Prostate gland (tissue), 2 donors: ENCODE results near the gene DLG2. TPM values are rescaled to one million over a fixed set of nuclear protein-coding genes. Genes with fewer than 3 reads are reported as not detected.

Experiments used
- DNase-seq: peaks from one replicate; pipeline ENCODE4 v3.0.0-alpha.2; 2019; ENCODE audit warnings: low spot score
- H3K27ac ChIP-seq, 2 donors: fragments of 200-600 bp; sonication (generic); 2 replicates each; pipeline ENCODE4 v1.5.1; 2017 to 2019
- H3K27me3 ChIP-seq: fragments of 200-600 bp; sonication (generic); replicated peaks from 2 replicates; pipeline ENCODE4 v1.5.1; 2019; ENCODE audit not compliant: insufficient read depth
- H3K36me3 ChIP-seq, 2 donors: fragments of 200-600 bp; sonication (generic); 1 replicate in 1 of 2; 2 replicates in 1 of 2; pipeline versions ENCODE4 v1.5.1 to v1.8.1; 2017 to 2019
- H3K4me1 ChIP-seq: fragments of 200-600 bp; sonication (generic); replicated peaks from 2 replicates; pipeline ENCODE4 v1.5.1; 2019
- H3K4me3 ChIP-seq, 2 donors: fragments of 200-600 bp; sonication (generic); 2 replicates each; pipeline ENCODE4 v1.5.1; 2017 to 2019
- H3K9me3 ChIP-seq: fragments of 200-600 bp; sonication (generic); 2 replicates; pipeline ENCODE4 v1.5.1; 2017
- CTCF ChIP-seq, 4 experiments: fragments of 200-600 bp in 2 of 4; fragments of 450-650 bp in 2 of 4; sonication (generic) in 2 of 4; IDR thresholded peaks; 1 replicate in 3 of 4; 2 replicates in 1 of 4; pipeline ENCODE4 v1.5.1; 2016 to 2019; ENCODE audit warnings: antibody characterized with exemption in 4 of 4, mild to moderate bottlenecking in 2 of 4, moderate library complexity in 2 of 4
- POLR2A ChIP-seq: fragments of 450-650 bp; IDR thresholded peaks from one replicate; pipeline ENCODE4 v1.6.1; 2016; ENCODE audit warnings: antibody characterized with exemption, mild to moderate bottlenecking
- POLR2AphosphoS5 ChIP-seq: sonication (generic); formaldehyde crosslinking; IDR thresholded peaks from one replicate; pipeline ENCODE4 v1.6.1; 2017; ENCODE audit warnings: antibody characterized with exemption
- WGBS: methylation state at CpG from one replicate; pipeline ENCODE4 v1.1.5; 2018; 5-methylcytosine and 5-hydroxymethylcytosine counted together
- intact Hi-C: fragments of 100-400 bp; cut with DNase I; formaldehyde crosslinking; loops from one replicate; pipeline ENCODE4 v1.14.2; 2022
- total RNA-seq, 2 donors: library from RNA; depleted of rRNA; stranded (reverse); fragments of >200 nt; gene quantifications; one replicate each; pipeline ENCODE4 v1.1.0, GENCODE V29; 2016

DLG2 gene
- total RNA-seq, 2 donors from 2014 or later: 9.8 to 16.2 TPM

- H3K9me3 ChIP-seq: no peaks in the 10 kb centered on the region
- H3K27me3 ChIP-seq: no peaks in the 10 kb centered on the region
- H3K4me1 ChIP-seq: no peaks in the 10 kb centered on the region
- H3K27ac ChIP-seq: no peak overlapping the region
- no peak for DNase-seq
- no peak overlapping the region for H3K4me3 ChIP-seq
- H3K36me3 ChIP-seq: no peaks in the 10 kb centered on the region
- TF ChIP-seq POLR2A (no peak), CTCF (IDR thresholded peaks at IDR 0.05) (no peak), POLR2AphosphoS5 (no peak)
- intact Hi-C loops: no loop called here
- WGBS: 79% methylated on average over 1 of the region's 1 CpG
These were observed 51.8 kb downstream of the DLG2 start for GRCh38 chr11:85575388-85575787.

- intact Hi-C loops: no loop called here
- Histone ChIP-seq H3K27me3 (no peaks in the 10 kb centered on the region), H3K4me3 (no peak overlapping the region), H3K9me3 (no peaks in the 10 kb centered on the region), H3K27ac (no peak overlapping the region), H3K4me1 (no peaks in the 10 kb centered on the region), H3K36me3 (no peaks in the 10 kb centered on the region)
- no peak for DNase-seq
- 38% methylated on average over 2 of the region's 2 CpGs for WGBS
- no peak for TF ChIP-seq CTCF (IDR thresholded peaks at IDR 0.05)
- no peak for TF ChIP-seq POLR2A
- TF ChIP-seq POLR2AphosphoS5: no peak
These were observed 55.1 kb downstream of the DLG2 start for GRCh38 chr11:85572056-85572455.

DNA sequence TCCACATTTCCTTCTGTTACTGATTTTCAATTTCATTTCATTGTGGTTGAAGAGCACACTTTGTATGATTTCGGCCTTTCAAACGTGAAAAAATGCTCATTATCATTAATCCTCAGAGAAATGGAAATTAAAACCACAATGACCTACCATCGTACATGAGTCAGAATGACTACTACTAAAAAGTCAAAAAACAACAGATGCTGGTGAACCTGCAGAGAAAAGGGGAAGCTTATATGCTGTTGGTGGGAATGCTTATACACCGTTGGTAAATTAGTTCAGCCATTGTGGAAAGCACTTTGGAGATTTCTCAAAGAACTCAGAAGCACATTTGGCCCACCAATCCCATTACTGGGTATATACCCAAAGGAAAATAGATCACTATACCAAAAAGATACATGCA is 57.6 kb downstream of the DLG2 start:
- H3K4me3 ChIP-seq: no peak overlapping the region
- TF ChIP-seq CTCF (IDR thresholded peaks at IDR 0.05): no peak
- no peak for TF ChIP-seq POLR2AphosphoS5
- TF ChIP-seq POLR2A: no peak
- H3K4me1 ChIP-seq: no peaks in the 10 kb centered on the region
- intact Hi-C loops: no loop called here
- H3K27ac ChIP-seq: no peak overlapping the region
- H3K36me3 ChIP-seq: no peaks in the 10 kb centered on the region
- DNase-seq: no peak
- no peaks in the 10 kb centered on the region for H3K27me3 ChIP-seq
- no peaks in the 10 kb centered on the region for H3K9me3 ChIP-seq
- WGBS: 94% methylated on average over 4 of the region's 4 CpGs

DNA sequence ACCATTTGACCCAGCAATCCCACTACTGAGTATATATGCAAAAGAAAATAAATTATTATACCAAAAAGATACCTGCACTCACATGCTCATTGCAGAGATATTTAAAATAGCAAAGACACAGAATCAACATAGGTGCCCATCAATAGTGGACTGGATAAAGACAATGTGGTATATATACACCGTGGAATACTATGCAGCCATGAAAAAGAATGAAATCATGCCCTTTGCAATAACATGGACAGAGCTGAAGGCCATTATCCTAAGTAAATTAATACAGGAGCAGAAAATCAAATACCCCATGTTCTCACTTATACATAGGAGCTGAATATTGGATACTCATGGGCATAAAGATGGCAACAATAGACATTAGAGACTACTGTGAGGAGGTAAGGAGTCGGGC is 68.7 kb downstream of the DLG2 start:
- TF ChIP-seq POLR2AphosphoS5 (no peak), POLR2A (no peak), CTCF (IDR thresholded peaks at IDR 0.05) (no peak)
- 94% methylated on average over 2 of the region's 2 CpGs for WGBS
- Histone ChIP-seq H3K27me3 (no peaks in the 10 kb centered on the region), H3K9me3 (no peaks in the 10 kb centered on the region), H3K36me3 (no peaks in the 10 kb centered on the region), H3K4me3 (no peak overlapping the region), H3K27ac (no peak overlapping the region), H3K4me1 (no peaks in the 10 kb centered on the region)
- DNase-seq: no peak
- intact Hi-C loops: no loop called here

DNA sequence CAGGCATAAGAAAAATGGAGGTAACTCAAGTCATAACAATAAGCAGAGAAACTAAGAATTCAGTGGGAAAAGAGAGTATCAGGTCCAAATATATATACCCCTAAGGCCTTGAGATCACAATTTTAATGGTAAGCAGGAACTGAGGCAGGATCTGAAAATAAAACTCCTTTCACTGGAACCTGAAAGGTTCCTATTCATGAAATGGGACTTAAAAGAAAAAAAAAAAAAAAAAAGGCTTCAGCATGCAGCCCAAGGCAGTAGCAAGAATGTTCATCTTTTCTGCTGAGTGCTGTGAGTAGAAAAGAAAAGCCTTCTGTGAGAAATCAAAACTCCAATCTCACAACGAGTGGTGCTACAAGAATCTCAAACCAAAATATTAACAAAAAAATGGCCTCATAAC is 75.3 kb downstream of the DLG2 start:
- 43% methylated on average over 1 of the region's 1 CpG for WGBS
- no peaks in the 10 kb centered on the region for H3K9me3 ChIP-seq
- H3K27me3 ChIP-seq: no peaks in the 10 kb centered on the region
- no peaks in the 10 kb centered on the region for H3K4me1 ChIP-seq
- TF ChIP-seq POLR2AphosphoS5: no peak
- TF ChIP-seq POLR2A: no peak
- TF ChIP-seq CTCF (IDR thresholded peaks at IDR 0.05): no peak
- no peak overlapping the region for H3K4me3 ChIP-seq
- no peaks in the 10 kb centered on the region for H3K36me3 ChIP-seq
- no peak overlapping the region for H3K27ac ChIP-seq
- intact Hi-C loops: no loop called here
- DNase-seq: no peak
